Sigmoid colon (tissue), 7 donors: Measurements from ENCODE around the gene ENTREP3. TPM values are rescaled to one million over a fixed set of nuclear protein-coding genes. Genes with fewer than 3 reads are reported as not detected.
A peak's percentile ranks its signal among the peaks of the same experiment; 100 is the strongest.

Experiments used
- DNase-seq: peaks from one replicate; pipeline ENCODE4 v3.0.0-alpha.2; 2019
- H3K27ac ChIP-seq, 4 donors: fragments of 200-600 bp; sonication (generic); one replicate each; pipeline ENCODE4 v1.5.1; 2016 to 2019; ENCODE audit warnings: mild to moderate bottlenecking in 1 of 4
- H3K27me3 ChIP-seq, 3 donors: fragments of 200-600 bp; sonication (generic); one replicate each; pipeline ENCODE4 v1.5.1; 2019; ENCODE audit warnings: mild to moderate bottlenecking in 1 of 3
- H3K36me3 ChIP-seq, 4 donors: fragments of 200-600 bp; sonication (generic); one replicate each; pipeline ENCODE4 v1.5.1; 2016 to 2019
- H3K4me1 ChIP-seq, 4 donors: fragments of 200-600 bp; sonication (generic); one replicate each; pipeline ENCODE4 v1.5.1; 2017 to 2019
- H3K4me3 ChIP-seq, 4 donors: fragments of 200-600 bp; sonication (generic); one replicate each; pipeline ENCODE4 v1.5.1; 2017 to 2019; ENCODE audit warnings: mild to moderate bottlenecking in 2 of 4, moderate library complexity in 1 of 4
- H3K9me3 ChIP-seq, 4 donors: fragments of 200-600 bp in 3 of 4; sonication (generic) in 3 of 4; one replicate each; pipeline versions ENCODE4 v1.5.1 to v1.6.1; 2013 to 2019
- CTCF ChIP-seq, 4 experiments: fragments of 450-650 bp in 3 of 4; fragments of 200-600 bp in 1 of 4; IDR thresholded peaks; one replicate each; pipeline ENCODE4 v1.5.1; 2016 to 2019; ENCODE audit warnings: antibody characterized with exemption in 4 of 4, mild to moderate bottlenecking in 3 of 4, moderate library complexity in 2 of 4
- EP300 ChIP-seq, 4 donors: sonication (generic); formaldehyde crosslinking; IDR thresholded peaks; one replicate each; pipeline ENCODE4 v1.6.1; 2017; ENCODE audit warnings: antibody characterized with exemption in 4 of 4
- POLR2A ChIP-seq, 2 donors: fragments of 450-650 bp; IDR thresholded peaks; one replicate each; pipeline ENCODE4 v1.6.1; 2016; ENCODE audit warnings: antibody characterized with exemption in 2 of 2, mild to moderate bottlenecking in 2 of 2, moderate library complexity in 2 of 2
- POLR2AphosphoS5 ChIP-seq, 4 donors: sonication (generic); formaldehyde crosslinking; IDR thresholded peaks; one replicate each; pipeline ENCODE4 v1.6.1; 2017; ENCODE audit warnings: antibody characterized with exemption in 4 of 4
- WGBS, 2 donors: extraction: QIAGEN DNeasy Blood & Tissue Kit; methylation state at CpG; one replicate each; pipeline ENCODE4 v1.1.7; 2013; 5-methylcytosine and 5-hydroxymethylcytosine counted together
- intact Hi-C: fragments of 100-400 bp; cut with DNase I; formaldehyde crosslinking; loops from one replicate; pipeline ENCODE4 v1.15.1; 2023
- polyA plus RNA-seq, 3 donors: library from polyadenylated mRNA; stranded (reverse); fragments of 200-250 nt; gene quantifications; one replicate each; pipeline ENCODE4 v1.2.3, GENCODE V29; 2013
- total RNA-seq, 4 donors: library from RNA; depleted of rRNA; stranded (reverse); fragments of >200 nt; gene quantifications; one replicate each; pipeline ENCODE4 v1.1.0, GENCODE V29; 2016
- donor health status: healthy with polysubstance abuse.
- donor health status: Bipolar disorder and iron deficiency.
- donor health status: healthy.

ENTREP3 gene
- total and polyA plus RNA-seq, 7 donors, result 5.4 to 44.0 (median 15.7) TPM

GRCh38 chr1:155279268-155279667 lies 24.0 kb upstream of the ENTREP3 start:
- Histone ChIP-seq H3K4me1 (peaks cover 0 to 22% (median 18%) of the 10 kb centered on the region in 4 donors), H3K9me3 (no peaks in the 10 kb centered on the region), H3K36me3 (no peaks in the 10 kb centered on the region), H3K27ac (no peak overlapping the region), H3K27me3 (no peaks in the 10 kb centered on the region), H3K4me3 (no peak overlapping the region)
- intact Hi-C loops, result loop anchor here (2.0 to 5.0 kb wide), 2 partner anchors 28 to 313 kb away; no protein-coding TSS in a partner anchor
- TF ChIP-seq POLR2A (IDR thresholded peaks at IDR 0.05) (no peak), POLR2AphosphoS5 (IDR thresholded peaks at IDR 0.05) (no peak), CTCF (IDR thresholded peaks at IDR 0.05) (no peak), EP300 (IDR thresholded peaks at IDR 0.05) (no peak)
- no peak for DNase-seq
- 87 to 93% methylated on average over 2 of the region's 2 CpGs for WGBS, 2 donors

- Histone ChIP-seq H3K36me3 (no peaks in the 10 kb centered on the region), H3K4me1 (peaks cover 0 to 23% (median 18%) of the 10 kb centered on the region in 4 donors), H3K27me3 (no peaks in the 10 kb centered on the region), H3K4me3 (no peak overlapping the region), H3K9me3 (no peaks in the 10 kb centered on the region), H3K27ac (no peak overlapping the region)
- WGBS, 2 donors, result 64 to 70% methylated on average over 10 of the region's 10 CpGs
- no peak for TF ChIP-seq POLR2AphosphoS5 (IDR thresholded peaks at IDR 0.05)
- TF ChIP-seq EP300 (IDR thresholded peaks at IDR 0.05), result no peak
- TF ChIP-seq CTCF (IDR thresholded peaks at IDR 0.05), result no peak
- no peak for TF ChIP-seq POLR2A (IDR thresholded peaks at IDR 0.05)
- intact Hi-C loops, result loop anchor here (2.0 to 5.0 kb wide), 2 partner anchors 28 to 314 kb away; no protein-coding TSS in a partner anchor
- no peak for DNase-seq
Observed at GRCh38 chr1:155278689-155279160, 23.4 kb upstream of the ENTREP3 start.

- Histone ChIP-seq H3K4me1 (peaks cover 0 to 25% (median 18%) of the 10 kb centered on the region in 4 donors), H3K27ac (peak overlapping the region; percentile 70 to 79 (median 77)), H3K27me3 (no peaks in the 10 kb centered on the region), H3K36me3 (no peaks in the 10 kb centered on the region), H3K9me3 (no peaks in the 10 kb centered on the region), H3K4me3 (peak overlapping the region; percentile 55 to 86 (median 68))
- TF ChIP-seq EP300 (IDR thresholded peaks at IDR 0.05), result no peak
- peak in 2 of 4 experiments; percentile 19 to 30 for TF ChIP-seq CTCF (IDR thresholded peaks at IDR 0.05)
- WGBS, 2 donors, result 1% methylated on average over 29 of the region's 29 CpGs
- peak; percentile 76 for DNase-seq
- intact Hi-C loops, result loop anchor here (1.0 to 5.0 kb wide), 3 partner anchors 29 to 314 kb away; no protein-coding TSS in a partner anchor
Observed at GRCh38 chr1:155277902-155278688, 22.8 kb upstream of the ENTREP3 start.

- H3K27me3 ChIP-seq, result no peaks in the 10 kb centered on the region
- TF ChIP-seq POLR2A (IDR thresholded peaks at IDR 0.05), result no peak
- no peak for TF ChIP-seq POLR2AphosphoS5 (IDR thresholded peaks at IDR 0.05)
- peak in 2 of 4 experiments; percentile 21 to 61 for TF ChIP-seq CTCF (IDR thresholded peaks at IDR 0.05)
- TF ChIP-seq EP300 (IDR thresholded peaks at IDR 0.05), result no peak
- peak within 1 kb of the TSS; percentile 70 to 79 (median 77) for H3K27ac ChIP-seq
- no peaks in the 10 kb centered on the region for H3K36me3 ChIP-seq
- no peaks in the 10 kb centered on the region for H3K9me3 ChIP-seq
- peak; percentile 99 for DNase-seq
- peaks cover 0 to 29% (median 23%) of the 10 kb centered on the region in 4 donors for H3K4me1 ChIP-seq
- intact Hi-C loops, result loop anchor here (1.0 to 5.0 kb wide), 2 partner anchors 46 to 315 kb away; no protein-coding TSS in a partner anchor
- peak within 1 kb of the TSS; percentile 55 to 86 (median 68) for H3K4me3 ChIP-seq
- WGBS, 2 donors, result 1% methylated on average over 68 of the region's 68 CpGs
Observed at GRCh38 chr1:155277070-155277901, 22.0 kb upstream of the ENTREP3 start, which contains the start of gene HCN3. Gene HCN3 (plus strand): TSS chr1:155277463. CDS start chr1:155277591, 128 bp downstream.
